HuH-7 (cell line): ENCODE data around the gene TMED9.
"Not testable (repeated sequence)": the region's sequence is repeated elsewhere in the genome, so short reads cannot be mapped to it uniquely, and the experiment has no call there.

Experiments used
- DNase-seq: peaks from one replicate; pipeline ENCODE4 v3.0.0; 2011; ENCODE audit warnings: low spot score

Gene TMED9

GRCh38 chr5:177606071-177607051 is 14.4 kb downstream of the TMED9 start:
- no peak for DNase-seq

GRCh38 chr5:177607115-177607451 is 15.1 kb downstream of the TMED9 start:
- DNase-seq: no peak

GRCh38 chr5:177607452-177608192 is 15.6 kb downstream of the TMED9 start:
- DNase-seq: peak; percentile 97

GRCh38 chr5:177608243-177609075 is 16.5 kb downstream of the TMED9 start:
- no peak for DNase-seq

GRCh38 chr5:177609076-177610059 is 17.4 kb downstream of the TMED9 start:
- no peak for DNase-seq

- no peak for DNase-seq
These were observed 18.2 kb downstream of the TMED9 start for GRCh38 chr5:177610131-177610769.

GRCh38 chr5:177610770-177611445 is 18.9 kb downstream of the TMED9 start:
- DNase-seq: no peak

GRCh38 chr5:177611446-177612214 is 19.6 kb downstream of the TMED9 start:
- no peak for DNase-seq

GRCh38 chr5:177612215-177612673 is 20.2 kb downstream of the TMED9 start:
- DNase-seq: no peak

- DNase-seq: no peak
These were observed 28.6 kb downstream of the TMED9 start for GRCh38 chr5:177620560-177620959.

GRCh38 chr5:177624172-177624571 is 32.2 kb downstream of the TMED9 start:
- DNase-seq: not testable (repeated sequence)

GRCh38 chr5:177630186-177630585 is 38.2 kb downstream of the TMED9 start:
- DNase-seq: not testable (repeated sequence)

GRCh38 chr5:177634912-177635311 is 42.9 kb downstream of the TMED9 start:
- not testable (repeated sequence) for DNase-seq

- not testable (repeated sequence) for DNase-seq
These were observed 53.5 kb downstream of the TMED9 start for GRCh38 chr5:177645462-177645861.
